ENCODE results near the gene SYNE2. TPM values are rescaled to one million over a fixed set of nuclear protein-coding genes. Genes with fewer than 3 reads are reported as not detected.

SYNE2 gene
- total RNA-seq, 1 donor from 2014 or later, result 88.6 TPM

DNA sequence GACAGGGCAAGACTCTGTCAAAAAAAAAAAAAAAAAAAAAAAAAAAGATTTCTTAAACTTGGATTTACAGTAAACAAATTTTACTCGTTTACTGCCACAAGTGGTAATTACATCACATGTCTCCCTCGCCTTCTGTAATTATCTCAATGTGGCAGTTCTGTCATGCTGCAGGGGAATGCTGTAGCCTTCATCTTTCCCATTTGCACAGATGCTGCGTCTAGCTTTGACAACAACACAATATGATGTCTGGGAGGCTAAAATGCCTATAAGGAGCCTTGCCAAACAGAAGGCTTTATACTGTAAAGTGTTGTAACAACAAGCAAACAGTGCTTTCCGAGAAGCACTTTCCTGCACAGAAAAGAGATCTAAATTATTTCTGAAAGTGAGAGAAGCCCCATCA, 392.7 kb downstream of the SYNE2 start:
- no peak for DNase-seq (ENCODE audit: low spot score)

DNA sequence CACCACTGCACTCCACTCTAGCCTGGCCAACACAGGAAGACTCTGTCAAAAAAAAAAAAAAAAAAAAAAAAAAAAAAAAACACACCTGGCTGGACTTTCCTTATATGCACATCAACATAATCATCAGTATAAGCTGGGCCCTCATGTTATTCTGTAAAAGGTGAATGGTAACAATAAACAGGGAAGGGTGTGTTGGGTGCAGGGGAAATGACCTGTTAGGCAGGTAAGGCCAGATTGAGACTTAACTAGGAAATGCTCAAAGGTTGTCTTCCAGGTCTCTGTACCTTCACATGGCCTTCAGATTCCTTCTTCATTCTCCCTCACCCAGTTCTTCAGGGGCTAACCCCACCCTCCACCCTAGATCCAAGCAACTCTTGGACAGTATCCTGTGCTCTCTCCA, 393.9 kb downstream of the SYNE2 start:
- DNase-seq (ENCODE audit: low spot score), result no peak

DNA sequence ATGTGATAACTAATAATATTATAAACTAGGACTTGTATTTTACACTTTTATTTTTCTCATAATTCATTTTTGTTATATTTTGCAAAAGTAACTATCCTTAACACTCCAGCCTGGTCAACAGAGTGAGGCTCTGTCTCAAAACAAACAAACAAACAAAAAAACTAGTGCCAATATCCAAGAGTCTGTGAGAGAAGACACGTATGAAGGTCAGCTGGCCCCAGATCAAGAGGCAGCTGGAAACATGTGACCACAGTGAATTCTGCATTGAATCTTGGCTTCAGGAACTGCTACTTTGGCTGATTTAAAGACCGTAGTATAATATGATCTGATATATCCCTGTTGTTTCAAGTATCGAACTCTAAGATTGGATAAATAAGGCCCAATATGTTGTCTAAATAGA, 394.4 kb downstream of the SYNE2 start:
- no peak for DNase-seq (ENCODE audit: low spot score)

DNA sequence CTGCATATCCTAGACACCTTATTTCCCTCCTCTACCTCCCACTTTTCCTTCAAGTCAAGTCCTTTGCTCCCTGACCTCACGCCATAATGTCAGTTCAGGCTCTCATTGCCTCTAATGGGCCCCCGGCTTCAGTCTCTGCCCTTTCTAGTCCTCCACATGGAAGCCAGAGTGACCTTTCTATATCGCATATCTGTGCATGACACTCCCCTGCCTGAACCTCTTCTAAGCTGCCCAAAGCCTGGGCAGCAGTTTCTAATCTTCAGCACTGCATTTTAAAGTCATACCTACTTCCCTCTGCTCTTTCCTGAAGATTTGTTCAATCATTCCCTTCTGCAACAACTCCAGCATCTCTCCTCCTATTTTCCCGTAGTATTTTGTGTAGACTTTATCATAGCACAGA, 395.9 kb downstream of the SYNE2 start:
- peak; percentile 10 for DNase-seq (ENCODE audit: low spot score)

- peak; percentile 12 for DNase-seq (ENCODE audit: low spot score)
Observed at GRCh38 chr14:64249363-64249762, 396.6 kb downstream of the SYNE2 start.

DNA sequence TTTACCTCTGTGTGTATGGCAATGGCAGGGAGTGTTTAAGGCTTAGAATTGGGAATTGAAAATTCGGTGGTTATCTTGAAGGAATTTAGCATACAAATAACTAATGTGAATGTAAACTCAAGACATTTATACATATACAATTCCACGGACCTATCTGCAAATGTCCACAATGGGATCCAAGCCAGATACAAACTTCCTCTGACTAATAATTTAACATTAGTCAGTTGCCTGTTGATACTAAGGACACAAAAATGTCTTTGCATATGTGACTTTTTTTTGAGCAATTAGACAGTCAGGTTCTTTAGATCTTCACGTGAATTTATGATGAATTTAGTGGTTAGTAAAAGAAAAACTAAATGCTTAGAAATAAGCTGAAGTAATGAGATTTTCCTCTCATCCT, 400.9 kb downstream of the SYNE2 start:
- no peak for DNase-seq (ENCODE audit: low spot score)

GRCh38 chr14:64255756-64256155, 403.0 kb downstream of the SYNE2 start:
- no peak for DNase-seq (ENCODE audit: low spot score)

GRCh38 chr14:64260418-64260817, 407.6 kb downstream of the SYNE2 start:
- DNase-seq (ENCODE audit: low spot score), result no peak

DNA sequence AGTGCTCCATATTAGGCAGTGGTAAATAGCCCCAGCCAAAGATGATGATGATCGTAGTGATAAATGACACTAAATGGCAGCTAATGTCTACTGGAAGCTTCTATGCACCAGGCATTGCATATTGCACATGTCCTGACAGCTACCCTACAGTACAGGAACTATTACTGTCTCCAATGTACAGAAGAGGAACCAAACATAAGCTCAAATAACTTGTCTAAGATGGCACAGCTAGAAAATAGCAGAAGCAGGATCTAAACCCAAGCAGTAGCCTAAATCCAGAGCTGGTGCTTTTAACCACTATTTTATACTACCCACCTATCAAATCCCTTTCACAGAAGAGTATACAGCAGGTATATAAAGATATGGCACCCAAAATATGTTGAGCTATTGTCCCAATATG, 412.4 kb downstream of the SYNE2 start:
- DNase-seq (ENCODE audit: low spot score), result no peak

DNA sequence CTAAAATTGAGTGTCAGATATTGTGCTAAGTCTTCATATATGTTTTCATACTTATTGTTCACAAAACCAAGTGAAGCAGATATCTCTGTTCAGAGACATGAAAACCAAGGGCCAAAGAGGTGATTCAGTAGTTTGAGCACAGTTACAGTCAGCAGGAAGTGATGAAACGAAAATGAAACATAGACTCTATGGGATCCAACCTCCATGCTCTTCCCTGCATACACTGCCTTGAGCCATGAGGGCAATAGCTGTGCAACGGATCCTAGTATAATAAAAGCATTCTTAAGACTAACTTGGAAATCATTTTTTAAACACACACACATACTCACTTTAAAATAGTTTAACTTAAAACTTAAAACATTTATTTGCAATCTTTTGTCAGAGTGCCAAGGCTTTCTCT, 413.4 kb downstream of the SYNE2 start:
- DNase-seq (ENCODE audit: low spot score), result no peak

- DNase-seq (ENCODE audit: low spot score), result no peak
Observed at GRCh38 chr14:64272019-64272418, 419.2 kb downstream of the SYNE2 start.

Other genes starting within 250 kb of the SYNE2 start
- 22.9 TPM for gene WDR89, start 211.1 kb upstream of the SYNE2 start, total RNA-seq (ENCODE audit: insufficient read depth, low replicate concordance)
- 32.5 TPM for gene SGPP1, start 124.9 kb upstream of the SYNE2 start, total RNA-seq (ENCODE audit: insufficient read depth, low replicate concordance)